DMS153 treated with DMSO at 0.1 percent for 48 hours (cell line): ENCODE results near the gene ADAMTS8.

Experiments used
- DNase-seq: peaks from one replicate; lab custom pipeline; 2025; ENCODE audit not compliant: unreplicated experiment; lab: John Stamatoyannopoulos, UW

Gene ADAMTS8

GRCh38 chr11:130428316-130429119 lies at the start of gene ADAMTS8:
Gene ADAMTS8, minus strand, starts transcription at chr11:130428609. Its CDS starts 323 bp downstream, at chr11:130428286.
- no peak for DNase-seq

GRCh38 chr11:130477586-130478203 lies 49.3 kb upstream of the ADAMTS8 start:
- no peak for DNase-seq

- no peak for DNase-seq
Observed at GRCh38 chr11:130476922-130477491, 48.6 kb upstream of the ADAMTS8 start.

- DNase-seq, result no peak
Observed at GRCh38 chr11:130476200-130476921, 48.0 kb upstream of the ADAMTS8 start.

GRCh38 chr11:130475426-130476053 lies 47.1 kb upstream of the ADAMTS8 start:
- DNase-seq, result no peak

GRCh38 chr11:130474637-130475400 lies 46.4 kb upstream of the ADAMTS8 start:
- DNase-seq, result no peak

GRCh38 chr11:130473795-130474377 lies 45.5 kb upstream of the ADAMTS8 start:
- DNase-seq, result no peak

- no peak for DNase-seq
Observed at GRCh38 chr11:130473056-130473794, 44.8 kb upstream of the ADAMTS8 start.

GRCh38 chr11:130472434-130472961 lies 44.1 kb upstream of the ADAMTS8 start:
- DNase-seq, result no peak

GRCh38 chr11:130471731-130472433 lies 43.5 kb upstream of the ADAMTS8 start:
- DNase-seq, result no peak

- no peak for DNase-seq
Observed at GRCh38 chr11:130470832-130471706, 42.7 kb upstream of the ADAMTS8 start.

- DNase-seq, result no peak
Observed at GRCh38 chr11:130469181-130469580, 40.8 kb upstream of the ADAMTS8 start.

- DNase-seq, result no peak
Observed at GRCh38 chr11:130467116-130467900, 38.9 kb upstream of the ADAMTS8 start.

GRCh38 chr11:130465263-130465662 lies 36.9 kb upstream of the ADAMTS8 start:
- DNase-seq, result no peak

- DNase-seq, result no peak
Observed at GRCh38 chr11:130464291-130464812, 35.9 kb upstream of the ADAMTS8 start.

GRCh38 chr11:130462931-130463330 lies 34.5 kb upstream of the ADAMTS8 start:
- DNase-seq, result no peak
